ENCODE results near the gene MBNL2.
A peak's percentile ranks its signal among the peaks of the same experiment; 100 is the strongest.

The MBNL2 gene

GRCh38 chr13:97235549-97236231, 13.6 kb downstream of the MBNL2 start:
- DNase-seq, result no peak

GRCh38 chr13:97237388-97237787, 15.3 kb downstream of the MBNL2 start:
- DNase-seq, result no peak

GRCh38 chr13:97238432-97238831, 16.3 kb downstream of the MBNL2 start:
- DNase-seq, result peak; percentile 16

GRCh38 chr13:97238883-97239282, 16.8 kb downstream of the MBNL2 start:
- DNase-seq, result no peak

- no peak for DNase-seq
These were observed 17.2 kb downstream of the MBNL2 start for GRCh38 chr13:97239306-97239705.

GRCh38 chr13:97239943-97240787, 18.0 kb downstream of the MBNL2 start:
- no peak for DNase-seq

- DNase-seq, result no peak
These were observed 18.9 kb downstream of the MBNL2 start for GRCh38 chr13:97240788-97241734.

- DNase-seq, result no peak
These were observed 19.6 kb downstream of the MBNL2 start for GRCh38 chr13:97241761-97242160.

GRCh38 chr13:97242755-97243497, 20.8 kb downstream of the MBNL2 start:
- no peak for DNase-seq

GRCh38 chr13:97243915-97244781, 22.0 kb downstream of the MBNL2 start:
- no peak for DNase-seq

- no peak for DNase-seq
These were observed 22.9 kb downstream of the MBNL2 start for GRCh38 chr13:97245011-97245410.

GRCh38 chr13:97246596-97247158, 24.5 kb downstream of the MBNL2 start:
- DNase-seq, result no peak

GRCh38 chr13:97248243-97248642, 26.1 kb downstream of the MBNL2 start:
- DNase-seq, result no peak

GRCh38 chr13:97249093-97249795, 27.1 kb downstream of the MBNL2 start:
- no peak for DNase-seq

GRCh38 chr13:97249796-97250495, 27.8 kb downstream of the MBNL2 start:
- DNase-seq, result no peak

- no peak for DNase-seq
These were observed 28.4 kb downstream of the MBNL2 start for GRCh38 chr13:97250560-97250959.

- no peak for DNase-seq
These were observed 30.6 kb downstream of the MBNL2 start for GRCh38 chr13:97252735-97253134.

- DNase-seq, result no peak
These were observed 31.6 kb downstream of the MBNL2 start for GRCh38 chr13:97253581-97254293.

- no peak for DNase-seq
These were observed 32.7 kb downstream of the MBNL2 start for GRCh38 chr13:97254816-97255215.

Measured in stimulated activated CD4-positive, alpha-beta T cell treated with anti-CD3 and anti-CD28 coated beads, Interleukin-15, amount 100 ng/mL, for 24 hours (primary cell).